OCI-LY1 (cell line): ENCODE results near the gene FN1.

Source experiments
- H2AFZ ChIP-seq: fragments of 200-600 bp; sonication (generic), shearing (Covaris generic); 2 replicates; pipeline ENCODE4 v1.6.0; 2014; ENCODE audit warnings: antibody characterized with exemption, mild to moderate bottlenecking, low read length
- H3F3A ChIP-seq: fragments of 200-600 bp; sonication (generic), shearing (Covaris generic); 2 replicates; pipeline ENCODE4 v1.6.0; 2014; ENCODE audit warnings: mild to moderate bottlenecking, antibody characterized with exemption, low read length, moderate library complexity; ENCODE audit not compliant: insufficient read depth
- H3K27ac ChIP-seq: fragments of 200-600 bp; sonication (generic); 2 replicates; pipeline ENCODE4 v1.5.1; 2014; ENCODE audit warnings: low read length, mixed run types, mild to moderate bottlenecking, low read depth; ENCODE audit not compliant: poor library complexity, severe bottlenecking
- H3K27me3 ChIP-seq: fragments of 200-600 bp; sonication (generic); 2 replicates; pipeline ENCODE4 v1.6.0; 2014; ENCODE audit warnings: antibody characterized with exemption, mild to moderate bottlenecking, low read length, moderate library complexity; ENCODE audit not compliant: insufficient read depth
- H3K36me3 ChIP-seq: fragments of 200-600 bp; sonication (generic); 2 replicates; pipeline ENCODE4 v1.6.1; 2014; ENCODE audit warnings: mild to moderate bottlenecking, antibody characterized with exemption, low read length, moderate library complexity, mixed read lengths; ENCODE audit not compliant: insufficient read depth
- H3K4me1 ChIP-seq: fragments of 200-600 bp; sonication (generic); 2 replicates; pipeline ENCODE4 v1.5.1; 2014; ENCODE audit warnings: mild to moderate bottlenecking, low read length, moderate library complexity; ENCODE audit not compliant: insufficient read depth, severe bottlenecking
- H3K4me2 ChIP-seq: fragments of 200-600 bp; sonication (generic), shearing (Covaris generic); 2 replicates; pipeline ENCODE4 v1.6.1; 2014; ENCODE audit warnings: low read length
- H3K4me3 ChIP-seq: fragments of 200-600 bp; sonication (generic); 2 replicates; pipeline ENCODE4 v1.5.1; 2014; ENCODE audit warnings: low read length, low read depth, mild to moderate bottlenecking, mixed read lengths; ENCODE audit not compliant: poor library complexity, severe bottlenecking
- H3K79me2 ChIP-seq: fragments of 200-600 bp; shearing (Covaris generic); 2 replicates; pipeline ENCODE4 v1.6.1; 2016; ENCODE audit warnings: mixed run types, low read length, mixed read lengths; ENCODE audit not compliant: insufficient read depth
- H3K9ac ChIP-seq: fragments of 200-600 bp; sonication (generic), shearing (Covaris generic); 2 replicates; pipeline ENCODE4 v1.6.1; 2014; ENCODE audit warnings: mild to moderate bottlenecking, low read length, mixed read lengths
- H3K9me2 ChIP-seq: fragments of 200-600 bp; sonication (generic), shearing (Covaris generic); 2 replicates; pipeline ENCODE4 v1.6.1; 2014; ENCODE audit warnings: low read depth, mild to moderate bottlenecking, low read length, mixed read lengths
- H3K9me3 ChIP-seq: fragments of 200-600 bp; shearing (Covaris generic); 2 replicates; pipeline ENCODE4 v1.6.1; 2014; ENCODE audit warnings: low read length, mixed read lengths
- H4K20me1 ChIP-seq: fragments of 200-600 bp; sonication (generic), shearing (Covaris generic); 2 replicates; pipeline ENCODE4 v1.6.0; 2016; ENCODE audit warnings: mild to moderate bottlenecking, low read length; ENCODE audit not compliant: insufficient read depth
- EZH2 ChIP-seq: fragments of 200-600 bp; sonication (generic), shearing (Covaris generic); IDR thresholded peaks from 2 replicates; pipeline ENCODE4 v1.8.0; 2017; ENCODE audit warnings: borderline replicate concordance, mixed run types, mild to moderate bottlenecking, antibody characterized with exemption, low read length, moderate library complexity, mixed read lengths
- TF ChIP-seq, protein P1 (sequence below): fragments of 200-600 bp; sonication (generic), shearing (Covaris generic); IDR thresholded peaks from 2 replicates; pipeline ENCODE4 v1.5.1; 2017; ENCODE audit warnings: mild to moderate bottlenecking, antibody characterized with exemption, low read length, moderate library complexity, mixed read lengths

FN1 gene

DNA sequence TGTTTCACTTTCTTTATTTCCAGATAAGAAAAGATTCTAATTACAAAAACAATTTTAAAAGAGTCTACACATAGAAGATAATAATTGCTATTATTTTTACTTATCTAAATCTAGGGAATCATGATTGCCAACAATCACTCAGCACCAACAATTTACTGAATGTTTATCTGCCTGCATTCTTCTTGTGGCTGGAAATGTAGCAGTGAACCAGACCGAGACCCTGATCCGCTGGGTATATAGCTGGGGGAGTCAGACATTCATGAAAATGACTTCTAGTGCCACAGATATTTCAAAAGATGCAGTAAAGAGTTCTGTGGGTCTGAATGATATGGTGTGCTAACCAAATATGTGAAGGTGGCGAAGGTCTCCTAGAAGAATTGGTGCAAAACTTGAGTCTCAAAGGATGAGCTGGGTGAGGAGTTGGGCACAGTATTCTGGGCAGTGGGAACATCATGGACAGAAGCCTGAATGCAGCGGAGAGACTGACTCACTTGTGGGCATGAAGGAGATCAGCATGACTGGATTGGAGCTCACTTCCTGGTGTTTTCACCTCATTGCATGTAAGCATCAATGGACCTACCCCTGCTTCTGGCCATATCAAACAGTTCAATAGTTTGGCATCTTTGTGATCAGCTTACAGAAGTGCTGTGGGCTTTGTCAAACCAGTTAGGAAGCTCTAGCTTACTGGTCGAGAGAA lies 26.1 kb upstream of the FN1 start:
- no peak for TF ChIP-seq EZH2
- TF ChIP-seq, protein P1, sequence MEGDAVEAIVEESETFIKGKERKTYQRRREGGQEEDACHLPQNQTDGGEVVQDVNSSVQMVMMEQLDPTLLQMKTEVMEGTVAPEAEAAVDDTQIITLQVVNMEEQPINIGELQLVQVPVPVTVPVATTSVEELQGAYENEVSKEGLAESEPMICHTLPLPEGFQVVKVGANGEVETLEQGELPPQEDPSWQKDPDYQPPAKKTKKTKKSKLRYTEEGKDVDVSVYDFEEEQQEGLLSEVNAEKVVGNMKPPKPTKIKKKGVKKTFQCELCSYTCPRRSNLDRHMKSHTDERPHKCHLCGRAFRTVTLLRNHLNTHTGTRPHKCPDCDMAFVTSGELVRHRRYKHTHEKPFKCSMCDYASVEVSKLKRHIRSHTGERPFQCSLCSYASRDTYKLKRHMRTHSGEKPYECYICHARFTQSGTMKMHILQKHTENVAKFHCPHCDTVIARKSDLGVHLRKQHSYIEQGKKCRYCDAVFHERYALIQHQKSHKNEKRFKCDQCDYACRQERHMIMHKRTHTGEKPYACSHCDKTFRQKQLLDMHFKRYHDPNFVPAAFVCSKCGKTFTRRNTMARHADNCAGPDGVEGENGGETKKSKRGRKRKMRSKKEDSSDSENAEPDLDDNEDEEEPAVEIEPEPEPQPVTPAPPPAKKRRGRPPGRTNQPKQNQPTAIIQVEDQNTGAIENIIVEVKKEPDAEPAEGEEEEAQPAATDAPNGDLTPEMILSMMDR: no peak
- Histone ChIP-seq H3K4me1 (no peaks in the 10 kb centered on the region), H4K20me1 (no peaks in the 10 kb centered on the region), H3K79me2 (no peaks in the 10 kb centered on the region), H3K9me3 (no peaks in the 10 kb centered on the region), H3K27me3 (no peaks in the 10 kb centered on the region), H3K36me3 (no peaks in the 10 kb centered on the region), H3K27ac (no peak overlapping the region), H2AFZ (no peak overlapping the region), H3F3A (no peaks in the 10 kb centered on the region), H3K9me2 (no peaks in the 10 kb centered on the region), H3K4me3 (no peak overlapping the region), H3K9ac (no peak overlapping the region), H3K4me2 (no peak overlapping the region)

DNA sequence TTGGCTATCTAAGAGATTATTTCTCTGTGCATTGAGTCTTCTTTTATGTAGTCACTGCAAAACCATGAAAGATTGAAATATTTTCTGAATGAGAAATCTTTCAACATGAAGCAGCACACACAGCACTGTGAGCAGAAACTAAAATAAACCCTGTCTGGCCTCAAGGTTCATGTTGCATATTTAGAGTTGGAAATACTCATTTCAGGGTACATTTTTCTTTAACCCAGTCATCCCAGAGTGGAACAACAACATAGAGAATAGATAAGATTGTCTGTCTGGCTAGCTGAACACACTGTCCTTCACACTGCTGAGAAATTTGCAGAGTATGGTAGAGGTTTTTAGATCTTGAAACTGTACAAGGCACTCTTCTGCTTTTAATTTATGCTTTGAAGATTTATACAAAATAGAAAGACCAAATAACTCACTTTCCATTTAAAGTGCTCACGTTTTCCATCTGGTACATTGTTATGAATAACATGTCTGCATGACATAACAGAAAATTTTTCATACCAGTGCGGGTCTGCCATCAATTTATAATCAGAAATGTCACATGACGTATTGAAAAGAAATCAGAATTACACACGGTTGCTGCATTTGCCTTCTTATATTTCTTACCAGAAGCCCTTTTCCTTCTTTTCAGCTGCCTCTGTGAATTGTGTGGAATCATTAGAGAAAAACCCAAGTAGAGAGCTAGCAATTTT lies 25.0 kb upstream of the FN1 start:
- no peaks in the 10 kb centered on the region for H3F3A ChIP-seq
- H3K36me3 ChIP-seq: no peaks in the 10 kb centered on the region
- H3K4me1 ChIP-seq: no peaks in the 10 kb centered on the region
- H3K27me3 ChIP-seq: no peaks in the 10 kb centered on the region
- no peak overlapping the region for H2AFZ ChIP-seq
- no peaks in the 10 kb centered on the region for H3K79me2 ChIP-seq
- no peaks in the 10 kb centered on the region for H4K20me1 ChIP-seq
- H3K4me2 ChIP-seq: no peak overlapping the region
- H3K9me2 ChIP-seq: no peaks in the 10 kb centered on the region
- no peaks in the 10 kb centered on the region for H3K9me3 ChIP-seq
- no peak overlapping the region for H3K27ac ChIP-seq
- no peak overlapping the region for H3K9ac ChIP-seq
- no peak overlapping the region for H3K4me3 ChIP-seq
- TF ChIP-seq EZH2: no peak

DNA sequence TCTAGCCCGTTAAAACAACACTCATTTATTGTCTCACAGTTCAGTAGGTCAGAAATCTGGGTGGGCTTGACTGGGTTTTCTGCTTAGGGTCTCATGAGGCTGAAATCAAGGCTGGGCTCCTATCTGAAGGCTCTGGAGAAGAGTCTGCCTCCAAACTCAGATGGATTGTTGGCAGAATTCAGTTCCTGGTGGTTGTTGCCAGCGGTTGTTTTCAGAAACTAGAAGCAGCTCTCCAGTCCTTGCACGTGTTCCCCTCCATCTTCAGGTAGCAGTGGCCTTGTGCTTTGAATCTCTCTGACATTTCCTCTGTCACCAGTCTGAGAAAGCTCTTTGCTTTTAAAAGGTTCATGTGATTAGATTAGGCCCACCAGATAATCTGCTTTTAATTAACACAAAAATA lies 20.1 kb upstream of the FN1 start:
- no peaks in the 10 kb centered on the region for H3K4me1 ChIP-seq
- no peaks in the 10 kb centered on the region for H3K27me3 ChIP-seq
- H3K27ac ChIP-seq: no peak overlapping the region
- no peak overlapping the region for H3K4me2 ChIP-seq
- no peaks in the 10 kb centered on the region for H3K79me2 ChIP-seq
- no peak overlapping the region for H3K9ac ChIP-seq
- TF ChIP-seq, protein P1: no peak
- no peak for TF ChIP-seq EZH2
- no peaks in the 10 kb centered on the region for H4K20me1 ChIP-seq
- H3K4me3 ChIP-seq: no peak overlapping the region
- no peak overlapping the region for H2AFZ ChIP-seq
- H3K9me2 ChIP-seq: no peaks in the 10 kb centered on the region
- H3K36me3 ChIP-seq: no peaks in the 10 kb centered on the region
- H3K9me3 ChIP-seq: no peaks in the 10 kb centered on the region
- H3F3A ChIP-seq: no peaks in the 10 kb centered on the region
